H1 (cell line): Measurements from ENCODE around the gene PDIA2. TPM values are rescaled to one million over a fixed set of nuclear protein-coding genes. Genes with fewer than 3 reads are reported as not detected.

Experiments
- BACH1 ChIP-seq: IDR thresholded peaks from 2 replicates; pipeline ENCODE4 v1.6.1; 2012; ENCODE audit warnings: low read length, improper control_type of control experiment
- CEBPB ChIP-seq: IDR thresholded peaks from 2 replicates; pipeline ENCODE4 v1.6.1; 2012; ENCODE audit warnings: low read depth, low read length
- CREB1 ChIP-seq: IDR thresholded peaks from 2 replicates; pipeline ENCODE4 v1.6.1; 2012; ENCODE audit warnings: inconsistent platforms
- EGR1 ChIP-seq: IDR thresholded peaks from 2 replicates; pipeline ENCODE4 v1.6.1; 2011; ENCODE audit warnings: low read depth, low read length, borderline replicate concordance
- JUN ChIP-seq: IDR thresholded peaks from 2 replicates; pipeline ENCODE4 v1.6.1; 2011; ENCODE audit warnings: low read depth, mild to moderate bottlenecking, improper control_type of control experiment, low read length
- JUND ChIP-seq: IDR thresholded peaks from 2 replicates; pipeline ENCODE4 v1.6.1; 2011; ENCODE audit warnings: mild to moderate bottlenecking, improper control_type of control experiment, low read length
- MAFK ChIP-seq: IDR thresholded peaks from 2 replicates; pipeline ENCODE4 v1.6.1; 2012; ENCODE audit warnings: low read depth, mild to moderate bottlenecking, improper control_type of control experiment, low read length
- NANOG ChIP-seq: IDR thresholded peaks from 2 replicates; pipeline ENCODE4 v1.6.1; 2011; ENCODE audit warnings: low read length, low read depth, mild to moderate bottlenecking, inconsistent platforms; ENCODE audit not compliant: insufficient read depth, poor library complexity, severe bottlenecking
- SIX5 ChIP-seq: IDR thresholded peaks from 2 replicates; pipeline ENCODE4 v1.6.1; 2011; ENCODE audit warnings: mild to moderate bottlenecking, low read depth, low read length
- SUZ12 ChIP-seq: fragments of 200-600 bp; sonication (generic); IDR thresholded peaks from 2 replicates; pipeline ENCODE4 v1.6.1; 2012; ENCODE audit warnings: mild to moderate bottlenecking, inconsistent platforms, low read length, moderate library complexity, mixed read lengths
- TAF7 ChIP-seq: optimal IDR thresholded peaks from 2 replicates; pipeline ENCODE3; 2011; ENCODE audit warnings: low read depth, mild to moderate bottlenecking, inconsistent platforms, low read length, moderate library complexity, borderline replicate concordance
- polyA plus RNA-seq, 7 experiments: library from polyadenylated mRNA; depleted of rRNA in 3 of 7; stranded (reverse) in 5 of 7; unstranded in 2 of 7; fragments of >200 nt in 5 of 7; fragments of 200-250 nt in 2 of 7; gene quantifications; 1 replicate in 5 of 7; 2 replicates in 1 of 7; 4 replicates in 1 of 7; pipeline versions ENCODE4 v1.2.1 to v1.2.3, GENCODE V29; 2011 to 2013; ENCODE audit warnings: missing spikeins in 2 of 7, mixed read lengths in 2 of 7
- total RNA-seq: library from RNA; stranded (reverse); fragmentation: NEBNext Ultra II Directional; extraction: Animal tissue kit (Norgen Biotek cat#: 25700); gene quantifications from 2 replicates; pipeline ENCODE4 v1.2.1, GENCODE V29; 2021

Gene PDIA2
- total and polyA plus RNA-seq, 2 of the 8 experiments (the other 6 are each of a cell fraction or from before 2014, with no cell fraction given) = 0.34 to 0.50 TPM

- TF ChIP-seq NANOG (no peak), CEBPB (peak; percentile 67), TAF7 (peak; percentile 86), SUZ12 (no peak), JUN (no peak), BACH1 (no peak), JUND (no peak), EGR1 (no peak; the same call in 1 of the 2 replicates), MAFK (no peak), CREB1 (peak; percentile 85), SIX5 (no peak)
Observed at GRCh38 chr16:234468-235305, 48.3 kb upstream of the PDIA2 start, which contains the start of gene FAM234A (continued).
